Activated naive CD4-positive, alpha-beta T cell treated with anti-CD3 and anti-CD28 coated beads, Interleukin-2, amount 50 U/mL, for 16 hours (primary cell): ENCODE measurements around the gene COL16A1.

Experiments used
- DNase-seq: peaks from one replicate; pipeline ENCODE4 v3.0.0-alpha.2; 2020

COL16A1 gene

DNA sequence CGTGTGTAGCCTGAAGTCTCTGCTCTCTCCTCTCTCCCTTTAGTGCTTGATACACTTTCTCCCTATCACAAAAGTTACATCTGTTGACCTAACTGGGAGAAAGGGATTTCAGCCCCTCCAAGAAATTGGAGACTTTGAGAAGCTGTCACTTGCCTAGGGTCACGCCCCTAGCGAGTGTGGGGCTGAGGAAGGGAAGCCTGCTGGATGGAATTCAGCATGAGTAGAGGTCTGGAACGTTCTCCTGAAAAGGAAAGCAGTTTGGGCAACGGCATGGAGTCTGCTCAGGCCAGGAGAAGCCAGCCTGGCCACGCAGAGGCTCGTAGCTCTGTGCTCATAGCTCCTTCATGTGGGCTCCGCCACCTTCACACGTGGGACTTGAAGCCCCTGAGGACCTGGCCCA, 22.4 kb downstream of the COL16A1 start:
- DNase-seq, result no peak

DNA sequence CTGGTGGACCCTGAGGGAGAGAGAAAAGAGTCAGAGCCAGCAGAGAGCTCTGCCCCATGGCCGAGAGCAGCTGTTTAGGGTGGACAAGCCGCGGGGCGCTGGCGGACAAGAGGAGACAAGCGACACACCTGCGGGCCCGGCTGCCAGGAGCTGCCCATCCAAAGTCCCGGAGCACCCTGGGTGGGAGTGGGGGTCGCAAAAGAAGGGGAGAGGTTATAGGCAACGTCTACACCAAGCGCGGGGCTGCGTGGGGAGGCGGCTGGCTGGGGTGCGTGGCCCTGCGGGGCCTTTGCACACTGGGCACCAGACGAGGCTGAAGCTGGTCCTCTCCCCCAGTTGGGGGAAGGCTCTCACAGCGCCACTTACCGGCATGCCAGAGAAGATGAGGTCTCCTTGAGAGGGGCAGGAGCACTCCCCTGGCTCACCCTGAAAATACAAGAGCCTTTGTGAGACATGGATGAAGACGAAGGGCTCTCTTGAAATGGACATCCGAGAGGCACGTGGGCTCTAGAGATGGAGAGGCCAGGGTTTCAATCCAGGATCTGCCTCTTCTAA, 24.1 kb downstream of the COL16A1 start:
- no peak for DNase-seq

DNA sequence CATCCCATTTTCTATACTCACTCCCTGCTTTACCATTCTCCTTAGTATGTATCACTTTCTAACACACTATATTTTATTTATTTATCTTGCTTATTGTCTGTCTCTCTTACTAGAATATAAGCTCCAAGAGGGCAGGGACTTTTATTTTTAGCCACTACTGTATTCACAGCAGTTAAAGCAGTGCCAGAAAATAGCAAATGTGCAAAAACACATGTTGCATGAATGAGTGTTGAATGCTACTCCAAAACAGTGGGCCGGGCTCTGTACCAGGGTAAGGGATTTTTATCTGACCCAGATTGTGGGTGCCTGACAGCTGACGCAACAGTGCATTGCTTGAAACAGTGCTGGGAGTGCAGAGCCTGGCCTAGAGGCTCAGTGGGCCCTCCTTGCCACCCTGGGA, 24.7 kb downstream of the COL16A1 start:
- no peak for DNase-seq

DNA sequence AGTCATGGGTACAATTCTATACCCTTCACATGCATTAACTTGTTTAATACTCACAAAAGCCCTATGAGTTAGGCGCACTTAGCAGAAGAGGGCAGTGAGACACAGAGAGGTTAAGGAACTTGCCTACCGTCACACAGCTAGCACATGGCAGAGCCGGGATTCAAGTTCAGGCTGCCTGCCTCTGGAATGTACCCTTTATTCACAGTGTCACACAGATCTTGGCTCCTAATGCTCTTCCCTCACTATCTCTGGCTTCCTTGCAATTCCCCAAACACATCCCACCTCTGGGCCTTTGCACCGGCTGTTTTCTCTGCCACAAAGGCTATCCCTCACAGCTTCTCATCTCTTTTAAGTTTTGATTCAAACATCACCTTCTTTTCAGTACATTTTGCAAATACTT, 25.1 kb downstream of the COL16A1 start:
- DNase-seq, result no peak

DNA sequence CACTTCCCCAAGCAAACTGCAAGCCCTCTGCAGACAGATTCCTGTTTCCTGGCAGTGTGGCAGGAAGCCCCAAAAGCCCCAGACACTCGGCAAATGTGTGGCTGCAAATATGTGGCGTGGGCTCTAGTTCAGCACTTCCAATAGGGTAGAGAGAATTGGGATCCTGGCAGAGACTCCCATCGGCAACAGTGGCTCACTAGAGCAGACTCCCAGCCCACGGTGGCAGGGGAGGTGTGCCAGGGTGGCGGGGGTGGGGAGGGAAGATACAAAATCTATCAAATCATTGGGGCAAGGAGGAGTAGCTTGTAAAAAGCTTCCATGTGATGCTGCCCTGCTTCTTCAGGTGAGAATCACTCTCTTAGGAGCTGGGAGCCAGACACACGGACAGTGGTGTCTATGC, 25.9 kb downstream of the COL16A1 start:
- no peak for DNase-seq

DNA sequence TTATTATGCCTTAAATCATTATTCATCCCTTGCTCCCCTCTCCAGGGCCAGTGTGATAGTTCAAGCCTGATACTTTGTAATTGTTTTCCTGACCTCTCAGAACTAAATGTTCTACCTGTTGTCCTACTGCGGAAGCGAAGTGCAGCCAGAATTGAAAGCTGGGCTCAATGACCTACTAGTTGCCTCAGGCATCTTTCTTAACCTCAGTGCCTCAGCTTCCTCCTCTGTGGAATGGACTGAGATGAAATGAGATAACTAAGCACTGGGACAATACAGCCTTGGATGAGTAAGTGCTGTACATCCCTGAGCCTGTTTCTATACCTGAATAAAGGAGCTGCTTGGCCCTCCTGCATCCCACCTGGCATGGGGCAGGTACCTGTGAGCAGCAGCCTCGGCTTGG, 26.4 kb downstream of the COL16A1 start:
- no peak for DNase-seq

DNA sequence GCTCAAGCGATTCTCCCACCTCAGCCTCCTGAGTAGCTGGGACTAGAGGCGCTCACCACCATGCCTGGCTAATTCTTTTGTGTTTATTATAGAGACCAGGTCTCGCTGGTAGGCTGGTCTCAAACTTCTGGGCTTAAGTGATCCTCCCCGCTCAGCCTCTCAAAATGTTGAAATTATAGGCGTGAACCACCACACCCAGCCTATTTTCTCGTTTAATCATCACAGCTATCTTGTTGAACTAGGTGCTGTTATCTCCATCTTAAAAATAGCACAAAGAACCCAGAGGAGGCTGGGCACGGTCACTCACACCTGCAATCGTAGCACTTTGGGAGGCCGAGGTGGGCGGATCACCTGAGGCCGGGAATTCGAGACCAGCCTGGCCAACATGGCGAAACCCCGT, 28.1 kb downstream of the COL16A1 start:
- DNase-seq, result no peak

DNA sequence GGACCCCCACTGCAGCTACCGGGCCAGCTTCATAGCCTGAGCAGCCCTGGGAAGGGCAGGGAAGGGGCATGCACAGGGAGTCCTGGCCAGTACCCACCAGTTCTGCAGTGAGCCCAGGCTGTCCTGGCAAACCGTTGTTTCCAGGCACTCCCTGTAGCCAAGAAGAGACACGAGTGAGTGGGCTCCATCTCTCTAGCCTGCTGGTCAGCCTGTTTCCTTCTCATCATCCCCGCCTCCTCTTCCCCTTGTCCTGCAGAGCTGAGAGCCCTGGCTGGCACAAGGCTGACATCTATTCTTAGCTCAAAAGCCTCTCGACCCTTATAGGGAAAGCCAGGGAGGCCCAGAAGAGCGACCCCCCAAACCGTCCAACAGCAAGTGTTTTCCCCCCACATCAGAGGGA, 28.7 kb downstream of the COL16A1 start:
- DNase-seq, result no peak

DNA sequence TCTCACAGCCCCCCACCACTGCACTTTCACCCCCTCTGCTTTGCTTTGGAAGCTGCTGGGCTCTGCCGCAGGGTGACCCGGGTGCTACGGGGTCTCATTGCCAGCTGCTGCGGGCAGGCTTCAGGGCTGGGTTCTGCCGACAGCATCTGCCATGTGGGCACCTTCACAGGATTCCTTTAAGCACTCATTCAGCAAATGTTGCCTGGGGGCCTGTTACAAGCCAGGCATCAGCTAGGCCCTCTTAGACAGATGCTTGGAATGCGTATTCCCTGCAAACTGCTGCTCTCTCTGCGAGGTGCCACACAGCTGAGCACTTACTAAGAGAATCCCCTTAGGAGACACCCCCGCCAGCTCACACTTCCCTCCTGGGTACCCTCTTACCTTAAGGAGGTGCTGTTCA, 29.2 kb downstream of the COL16A1 start:
- DNase-seq, result no peak

DNA sequence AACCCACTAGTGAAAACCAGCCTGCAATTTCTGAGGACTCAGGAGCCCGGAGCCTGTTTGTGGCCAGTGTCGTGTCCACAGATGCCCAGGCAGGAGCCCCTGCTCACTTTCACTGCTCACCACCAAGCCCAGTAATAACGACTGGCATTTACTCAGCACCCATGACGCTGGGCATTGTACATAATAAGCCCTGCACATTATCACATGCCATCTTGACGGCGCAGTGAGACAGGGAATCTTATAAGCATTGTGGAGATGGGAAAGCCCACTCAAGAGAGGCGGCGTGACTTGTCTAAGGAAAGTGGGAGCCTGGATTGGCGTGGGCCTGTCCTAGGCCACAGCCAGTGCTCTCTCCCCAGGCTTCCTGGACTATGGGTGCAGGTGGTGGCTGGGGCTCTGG, 30.4 kb downstream of the COL16A1 start:
- no peak for DNase-seq

DNA sequence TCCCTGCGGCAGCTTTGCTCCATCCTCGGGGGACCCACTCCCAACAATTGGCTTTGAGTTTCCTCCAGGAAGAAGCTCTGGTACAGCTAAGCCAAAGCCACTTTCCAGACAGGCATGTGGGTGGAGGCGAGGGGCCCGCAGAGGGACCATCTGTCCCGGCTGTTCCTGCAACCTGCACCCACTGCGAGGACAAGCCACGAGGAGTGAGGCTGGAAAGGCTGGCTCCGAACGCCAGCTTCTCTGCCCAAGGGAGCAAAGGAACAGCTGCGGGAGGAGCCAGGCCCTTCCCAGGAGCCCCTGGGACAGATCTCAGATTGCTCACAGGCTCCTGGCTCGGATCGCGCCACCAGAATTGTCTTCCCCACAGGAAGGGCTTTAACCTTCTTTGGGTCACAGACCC, 30.8 kb downstream of the COL16A1 start:
- no peak for DNase-seq

DNA sequence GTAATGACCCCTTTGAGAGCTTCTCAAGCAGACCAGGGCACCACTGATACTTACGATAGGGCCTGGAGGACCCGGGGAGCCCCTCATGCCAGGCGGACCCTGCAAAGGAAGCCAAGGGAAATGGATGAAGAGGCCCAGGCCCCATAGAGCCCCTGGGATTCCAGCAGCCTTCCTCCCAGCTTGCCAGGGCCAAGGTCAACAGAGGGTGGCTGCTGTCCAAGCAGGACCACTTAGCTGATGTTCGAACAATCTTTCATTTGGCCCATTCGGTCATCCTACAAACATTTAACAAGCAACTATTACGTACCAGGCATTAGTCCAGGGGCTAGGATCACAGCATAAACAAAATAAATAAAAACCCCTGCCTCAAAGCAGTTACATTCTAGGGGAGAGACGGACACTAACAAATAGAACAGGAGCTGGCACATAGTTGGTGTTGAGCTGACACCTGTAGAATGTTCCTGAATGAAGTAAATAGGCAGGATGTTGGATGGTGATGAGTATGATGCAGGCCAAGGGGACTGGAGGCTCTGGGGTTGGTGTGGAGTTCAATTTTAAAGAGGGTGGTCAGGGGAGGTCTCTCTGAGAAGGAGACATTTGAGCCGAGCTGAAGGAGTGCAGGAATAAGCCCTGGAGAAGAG, 32.1 kb downstream of the COL16A1 start:
- no peak for DNase-seq

DNA sequence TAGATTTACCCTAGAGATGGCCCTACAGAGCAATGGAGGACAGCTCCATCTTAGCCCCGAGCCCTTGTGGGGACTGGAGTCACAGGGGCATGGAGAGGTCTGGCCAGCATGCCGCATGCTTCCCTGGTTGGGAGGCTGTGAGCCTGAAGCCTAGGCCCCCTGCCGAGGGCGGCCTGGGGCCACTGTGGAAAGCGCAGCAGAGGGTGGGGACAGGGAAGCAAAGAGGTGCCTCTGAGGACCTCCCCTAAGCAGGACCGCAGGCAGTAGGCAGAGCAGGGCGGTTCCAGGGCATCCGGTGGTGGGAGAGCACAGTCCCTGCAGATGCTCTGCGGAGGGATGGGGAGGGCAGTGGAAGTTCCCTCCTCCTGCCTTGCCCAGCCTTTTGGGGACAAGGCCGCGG, 32.7 kb downstream of the COL16A1 start:
- DNase-seq, result no peak

DNA sequence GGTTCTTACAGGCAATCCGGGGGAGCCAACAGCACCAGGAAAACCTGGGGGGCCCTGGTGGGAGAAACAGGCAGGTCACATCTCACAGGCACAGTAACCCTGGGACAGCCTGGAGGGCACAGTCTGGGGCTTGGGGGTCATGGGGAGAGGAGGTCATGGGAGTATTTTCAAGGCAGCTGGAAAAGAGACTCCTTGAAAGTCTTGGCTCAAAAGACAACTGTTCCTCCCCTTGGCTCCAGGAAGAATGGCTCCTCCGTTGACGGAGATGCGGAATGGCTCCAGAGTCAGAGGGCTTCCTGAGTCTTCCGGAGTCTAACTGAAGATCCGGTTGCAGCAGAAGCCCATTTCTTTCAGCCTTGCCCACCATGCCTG, 33.2 kb downstream of the COL16A1 start:
- no peak for DNase-seq

DNA sequence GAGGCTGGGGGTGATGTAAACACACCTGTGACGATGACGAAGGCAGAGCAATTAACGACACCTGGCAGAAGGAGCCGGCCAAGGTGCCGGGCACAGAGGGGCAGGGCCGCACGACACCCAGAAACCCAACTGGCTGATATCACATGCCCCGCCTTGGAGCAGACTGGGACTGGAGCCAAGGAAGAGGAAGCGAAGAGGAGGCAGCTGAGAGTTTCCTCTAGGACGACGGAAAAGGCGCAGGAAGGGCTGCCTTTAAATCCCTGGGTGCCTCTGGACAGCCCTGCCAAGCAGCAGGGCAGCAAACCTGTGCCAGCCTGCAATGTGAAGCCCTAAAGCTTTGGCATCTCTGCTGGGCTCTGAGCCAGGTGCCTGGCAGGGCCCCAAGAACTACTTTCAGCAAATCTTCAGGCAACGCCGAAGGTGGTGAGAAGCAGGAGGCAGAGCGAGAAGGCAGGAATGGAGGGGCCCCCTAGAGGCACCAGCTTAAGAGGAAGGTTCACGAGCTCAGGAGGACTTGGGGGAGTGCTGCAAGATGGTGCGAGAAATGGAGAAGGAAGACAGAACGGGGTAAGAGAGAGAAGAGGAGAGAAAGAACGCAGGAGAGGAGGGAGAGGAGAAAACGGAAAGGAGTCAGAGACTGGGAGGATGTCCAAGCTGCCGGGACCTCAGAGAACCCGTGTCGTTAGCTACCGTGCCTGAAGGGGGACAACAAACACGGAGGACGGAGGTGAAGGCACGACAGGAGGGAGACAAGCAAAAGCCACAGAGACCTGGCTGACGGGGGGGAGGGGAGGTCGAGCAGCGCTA, 33.8 kb downstream of the COL16A1 start:
- peak; percentile 18 for DNase-seq

DNA sequence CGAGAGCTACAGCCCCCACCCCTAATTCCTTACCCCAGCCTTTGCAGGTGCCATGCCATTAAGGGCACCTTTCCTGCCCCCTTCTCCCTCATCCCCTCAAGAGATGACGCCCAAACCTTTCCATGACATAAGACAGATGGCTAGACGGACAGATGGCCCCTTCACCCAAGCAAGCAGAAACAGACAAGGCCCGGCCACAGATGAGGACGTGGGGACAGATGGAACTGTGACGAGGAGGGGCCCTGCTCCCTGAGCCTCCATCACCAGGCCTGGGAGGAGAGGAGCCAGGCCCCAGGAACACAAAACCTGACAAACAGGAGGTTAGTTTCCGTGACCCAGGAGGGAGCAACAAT, 34.4 kb downstream of the COL16A1 start:
- no peak for DNase-seq

DNA sequence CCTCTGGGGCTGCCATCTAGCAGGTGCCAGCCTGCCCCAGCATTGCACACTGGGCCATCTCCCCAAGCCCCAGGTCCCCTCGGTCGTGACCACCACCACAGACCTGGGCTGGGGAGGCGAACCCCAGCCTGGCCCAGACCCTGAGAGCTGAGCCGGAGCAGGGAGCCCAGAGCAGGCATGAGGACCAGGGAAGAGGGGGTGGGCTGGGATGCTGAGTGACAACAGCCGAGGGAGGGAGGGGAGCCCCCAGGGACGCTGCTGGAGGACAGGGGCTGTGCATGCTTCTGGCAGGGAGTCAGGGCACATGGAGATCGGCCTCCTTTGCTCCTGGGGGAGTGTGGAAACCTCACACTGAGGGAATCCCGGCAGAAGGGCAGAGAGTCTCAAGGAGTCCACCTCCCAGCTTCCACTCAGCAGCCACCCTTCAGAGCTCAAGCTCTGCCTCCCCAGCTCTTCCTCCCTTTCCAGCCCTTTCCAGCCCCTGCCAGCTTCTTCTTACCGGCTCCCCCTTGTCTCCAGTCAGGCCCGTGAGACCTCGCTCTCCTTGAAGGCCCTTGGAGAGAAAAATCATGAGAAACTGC, 35.4 kb downstream of the COL16A1 start:
- DNase-seq, result no peak

DNA sequence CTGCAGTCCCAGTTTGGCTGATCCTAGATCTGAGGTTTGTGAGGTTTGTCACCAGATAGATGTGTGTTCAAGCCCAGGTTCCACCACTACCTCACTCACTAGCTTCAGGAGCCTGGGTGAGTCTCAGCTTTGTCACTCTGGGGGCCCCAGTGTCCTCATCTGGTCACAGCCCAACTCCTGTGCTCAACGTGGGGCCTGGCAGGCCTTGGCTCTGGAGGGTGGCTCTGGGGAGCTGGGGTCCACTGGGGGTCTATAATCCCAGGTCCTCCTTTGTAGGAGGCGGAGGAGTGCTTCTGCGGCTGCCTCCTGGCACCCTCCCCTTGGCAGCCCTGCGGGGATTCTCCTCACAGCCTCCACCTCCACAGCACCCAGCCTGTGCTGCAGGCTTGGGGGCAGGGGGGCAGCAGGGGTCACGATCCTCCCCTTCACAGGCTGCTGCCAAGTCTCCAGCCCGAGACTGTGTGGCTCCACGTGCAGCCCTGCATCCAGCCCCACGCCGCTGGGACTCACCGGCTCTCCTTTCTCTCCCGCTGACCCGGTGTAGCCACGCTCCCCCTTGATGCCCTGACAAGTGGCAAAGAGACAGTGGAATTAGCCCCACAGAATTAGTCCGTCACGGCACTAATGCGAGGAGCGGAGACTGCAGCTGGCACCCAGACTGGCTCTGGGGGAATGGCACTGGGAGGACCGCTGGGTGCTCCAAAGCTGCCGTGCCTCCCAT, 36.6 kb downstream of the COL16A1 start:
- DNase-seq, result no peak

DNA sequence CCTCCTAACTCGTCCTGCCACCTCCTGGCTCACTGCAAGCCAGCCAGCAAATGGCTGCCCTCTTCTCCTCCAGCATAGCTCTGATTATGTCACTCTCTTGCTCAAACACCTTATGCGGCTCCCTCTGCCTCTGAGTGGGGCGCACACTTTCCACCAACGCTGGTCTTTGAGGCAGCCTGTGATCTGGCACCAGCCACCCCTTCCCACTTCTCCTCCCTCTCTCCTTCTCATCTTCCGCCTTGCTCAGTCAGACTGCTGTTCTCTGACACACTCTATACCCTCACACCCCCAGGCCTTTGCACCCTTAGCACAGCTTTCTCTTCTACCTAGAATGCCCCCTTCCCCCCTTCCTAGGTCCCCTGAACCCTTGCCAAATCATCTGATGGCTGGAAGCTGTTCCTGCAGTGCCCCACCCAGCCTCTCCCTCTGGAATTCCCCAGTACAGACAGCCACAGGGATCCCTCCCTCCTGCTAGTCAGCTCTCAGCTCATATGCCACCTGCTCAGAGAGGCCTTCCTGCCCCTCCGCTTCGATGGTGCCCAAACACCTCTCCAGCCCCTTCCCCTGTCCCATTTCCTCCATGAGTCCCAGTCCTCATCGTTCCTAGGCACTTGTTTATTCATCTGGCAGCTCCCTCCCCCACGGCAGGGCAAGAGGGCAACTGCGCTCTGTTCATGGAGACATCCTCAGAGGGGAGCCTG, 37.4 kb downstream of the COL16A1 start:
- DNase-seq, result no peak

DNA sequence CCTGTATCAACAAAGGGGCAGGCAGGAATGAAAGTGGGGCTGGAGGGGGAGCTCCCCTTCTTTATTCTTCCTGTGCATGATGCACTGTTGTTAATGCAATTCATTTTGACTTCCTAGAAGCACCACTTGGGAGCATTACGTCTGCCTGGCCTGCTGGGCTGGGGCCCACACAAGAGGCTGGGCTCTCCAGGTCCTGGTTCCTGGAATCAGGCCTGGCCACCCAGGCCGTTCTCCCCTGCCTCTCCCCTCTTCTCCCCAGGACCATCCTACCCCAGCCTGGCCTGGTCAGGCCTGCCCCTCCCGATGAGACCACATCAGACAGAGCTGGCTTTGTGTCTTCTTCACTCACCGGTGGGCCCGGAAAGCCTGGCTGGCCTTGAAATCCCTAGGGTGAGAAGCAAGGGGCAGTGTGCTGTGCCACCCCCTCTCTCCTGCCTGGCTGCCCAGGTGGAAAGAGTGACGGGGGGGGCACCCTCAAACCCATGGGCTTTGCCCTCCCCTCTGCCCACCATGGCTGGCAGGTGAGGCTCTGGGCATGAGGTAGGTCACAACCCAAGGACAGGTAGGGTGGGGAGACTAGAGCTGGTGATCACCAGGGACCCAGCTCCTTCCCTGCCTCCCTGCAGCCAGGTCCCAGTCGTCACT, 38.5 kb downstream of the COL16A1 start:
- no peak for DNase-seq

DNA sequence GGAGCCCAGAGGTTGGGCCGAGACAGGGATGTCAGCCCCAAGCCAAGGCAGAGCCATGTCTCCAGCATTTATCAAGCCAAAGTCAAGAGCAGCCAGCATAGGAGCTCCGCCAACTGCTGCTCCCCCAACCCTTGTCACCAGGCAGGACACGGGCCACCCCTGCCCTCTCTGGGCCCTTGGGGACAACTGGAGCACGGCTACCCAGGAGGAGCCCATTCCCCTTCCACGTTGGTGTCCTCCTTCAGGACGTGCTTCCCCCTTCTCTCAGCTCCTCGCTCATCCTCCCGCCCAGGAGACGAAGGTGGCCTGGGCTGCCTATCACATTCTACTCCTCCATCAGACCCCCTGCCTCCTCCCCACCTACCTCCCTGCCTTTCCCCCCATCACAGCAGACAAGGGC, 39.3 kb downstream of the COL16A1 start:
- DNase-seq, result no peak
